HG03280 (cell line): Measurements from ENCODE around the gene LRRC45.

ENCODE experiments used
- ATAC-seq: cut with Tn5 transposase; IDR thresholded peaks from one replicate; pipeline ENCODE4 v1.9.1; 2021; ENCODE audit warnings: mild to moderate bottlenecking, moderate library complexity; ENCODE audit not compliant: unreplicated experiment

Gene LRRC45

GRCh38 chr17:81993729-81994592 lies 29.1 kb upstream of the LRRC45 start:
- no peak for ATAC-seq

- no peak for ATAC-seq
These were observed 28.3 kb upstream of the LRRC45 start for GRCh38 chr17:81994593-81995462.

DNA sequence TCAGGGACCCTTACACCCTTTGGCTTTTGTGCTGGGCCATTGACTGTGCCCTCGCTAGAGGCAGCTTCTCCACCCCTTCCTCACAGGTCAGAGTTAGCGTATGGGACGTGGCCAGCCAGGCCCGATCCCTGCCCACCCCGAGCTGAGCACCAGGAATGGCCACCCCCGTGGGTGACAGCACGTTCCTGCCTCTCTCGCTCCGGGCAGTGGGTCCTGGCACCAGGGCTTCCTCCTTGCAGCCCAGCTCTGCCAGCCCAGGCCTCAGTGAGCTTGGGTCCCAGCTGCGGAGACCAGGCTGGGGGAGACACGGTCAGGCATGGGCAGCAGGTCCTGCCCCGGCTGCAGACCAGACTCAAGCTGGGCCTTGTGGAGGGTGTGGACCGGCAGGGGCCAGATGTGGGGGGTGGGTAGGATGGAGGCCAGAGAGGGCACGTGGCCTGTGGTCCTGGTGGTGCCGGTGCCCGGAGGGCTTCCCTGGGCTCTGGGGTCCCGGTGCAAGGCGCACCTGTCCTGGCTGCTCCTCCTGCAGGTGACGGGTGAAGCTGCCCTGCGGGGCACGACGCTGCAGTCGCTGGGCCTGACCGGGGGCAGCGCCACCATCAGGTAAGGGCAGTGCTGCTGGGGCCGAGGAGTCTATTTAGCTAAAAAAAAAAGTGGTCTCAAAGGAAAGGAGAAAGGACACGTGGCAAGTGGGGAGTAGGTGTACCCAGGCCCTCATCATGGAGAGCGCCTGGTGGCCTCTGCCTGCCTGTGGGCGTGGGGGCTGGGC lies 27.5 kb upstream of the LRRC45 start:
- no peak for ATAC-seq

- ATAC-seq: no peak
These were observed 26.8 kb upstream of the LRRC45 start for GRCh38 chr17:81996232-81996756.

GRCh38 chr17:81996757-81997441 lies 26.2 kb upstream of the LRRC45 start:
- ATAC-seq: no peak

DNA sequence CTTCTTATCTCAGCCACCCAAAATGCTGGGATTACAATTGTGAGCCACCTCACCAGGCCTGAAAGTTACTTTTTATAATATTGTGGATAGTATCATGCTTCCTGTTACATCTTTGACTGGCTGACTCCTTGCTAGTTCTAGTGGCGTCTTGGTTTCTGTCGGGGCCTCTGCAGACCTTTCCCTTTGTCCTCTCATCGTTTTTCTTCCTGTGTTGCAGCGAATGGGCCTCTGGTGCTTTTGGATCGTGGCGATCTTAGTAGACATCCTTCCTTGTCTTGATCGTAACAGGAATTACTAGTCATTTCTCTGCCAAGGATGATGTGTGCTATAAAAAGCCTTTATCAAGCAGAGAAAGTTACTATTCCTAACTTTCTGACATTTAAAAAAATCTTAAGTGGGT lies 24.9 kb upstream of the LRRC45 start:
- ATAC-seq: no peak

DNA sequence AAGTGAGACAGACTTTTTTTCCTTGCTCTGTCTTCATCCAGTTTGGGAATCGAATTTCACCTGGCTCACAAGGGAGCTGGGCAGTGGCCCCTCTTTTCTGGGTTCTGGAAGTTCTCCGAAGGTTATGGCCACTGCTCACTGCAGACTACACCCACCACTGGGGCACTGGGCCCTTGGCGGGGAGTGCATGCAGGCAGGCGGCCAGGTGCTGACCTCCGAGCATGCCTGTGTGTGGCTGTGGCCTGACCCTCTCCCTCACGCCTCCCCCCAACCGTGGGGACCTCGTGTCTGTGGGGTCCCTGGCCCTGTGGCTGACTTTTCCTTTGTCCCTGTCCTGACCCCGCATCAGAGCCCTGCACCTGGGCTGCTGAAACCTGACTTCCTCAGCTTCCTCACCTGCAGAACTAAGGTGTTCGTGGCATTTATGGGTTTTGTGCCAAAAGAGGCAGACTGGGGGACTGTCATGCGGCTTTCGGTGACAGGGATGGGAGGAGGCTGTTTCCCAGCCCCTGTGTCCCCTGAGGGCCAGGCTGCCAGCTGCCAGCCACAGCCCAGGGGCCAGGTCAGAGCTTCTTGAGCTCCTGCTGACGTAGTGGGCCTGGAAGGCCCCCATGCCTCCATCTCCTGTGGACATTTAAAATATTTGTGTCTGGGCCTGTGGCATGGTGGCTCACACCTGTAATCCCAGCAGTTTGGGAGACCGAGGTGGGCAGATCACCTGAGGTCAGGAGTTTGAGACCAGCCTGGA lies 24.2 kb upstream of the LRRC45 start:
- ATAC-seq: no peak

DNA sequence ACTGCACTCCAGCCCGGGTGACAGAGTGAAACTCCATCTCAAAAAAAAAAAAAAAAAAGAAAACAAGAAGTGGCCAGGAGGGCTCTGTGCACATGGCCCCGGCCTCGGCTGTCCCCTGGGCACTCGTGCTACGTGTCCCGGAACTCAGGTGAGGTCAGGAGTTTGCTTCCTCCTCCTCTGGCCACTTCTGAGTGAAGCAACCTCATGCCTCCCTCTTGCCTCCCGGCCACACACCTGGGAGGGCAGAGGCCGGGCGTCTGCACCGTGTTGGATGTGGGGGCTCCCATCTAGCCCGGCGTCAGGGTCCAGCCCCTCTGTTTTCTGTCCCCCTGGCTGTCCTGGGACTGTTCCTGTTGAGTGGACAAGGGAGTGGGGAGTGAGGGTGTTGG lies 23.5 kb upstream of the LRRC45 start:
- no peak for ATAC-seq

- no peak for ATAC-seq
These were observed 22.9 kb upstream of the LRRC45 start for GRCh38 chr17:81999976-82000802.

GRCh38 chr17:82000803-82001570 lies 22.1 kb upstream of the LRRC45 start:
- ATAC-seq: no peak

DNA sequence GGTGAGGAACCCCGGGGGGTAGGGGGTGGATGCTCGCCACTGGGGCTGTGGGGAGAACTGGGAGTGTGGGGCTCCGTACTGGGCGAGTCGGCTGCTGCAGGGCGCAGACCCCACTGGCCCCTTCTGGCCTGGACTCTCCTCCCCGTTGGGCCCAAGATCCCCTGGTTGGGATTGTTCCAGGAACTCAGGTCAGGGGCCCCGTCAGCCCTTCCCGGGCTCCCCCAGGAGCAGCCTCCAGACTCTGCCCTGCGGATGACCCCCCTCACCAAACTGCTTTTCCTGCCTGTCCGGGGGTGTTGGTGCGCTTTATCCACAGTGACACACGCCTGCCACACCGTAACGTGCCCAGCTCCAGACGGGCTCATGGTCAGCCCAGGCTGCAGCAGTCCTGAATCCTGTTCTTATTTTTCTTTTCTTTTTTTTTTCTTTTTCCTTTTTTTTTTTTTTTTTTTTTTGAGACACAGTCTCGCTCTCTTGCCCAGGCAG lies 21.5 kb upstream of the LRRC45 start:
- ATAC-seq: no peak

DNA sequence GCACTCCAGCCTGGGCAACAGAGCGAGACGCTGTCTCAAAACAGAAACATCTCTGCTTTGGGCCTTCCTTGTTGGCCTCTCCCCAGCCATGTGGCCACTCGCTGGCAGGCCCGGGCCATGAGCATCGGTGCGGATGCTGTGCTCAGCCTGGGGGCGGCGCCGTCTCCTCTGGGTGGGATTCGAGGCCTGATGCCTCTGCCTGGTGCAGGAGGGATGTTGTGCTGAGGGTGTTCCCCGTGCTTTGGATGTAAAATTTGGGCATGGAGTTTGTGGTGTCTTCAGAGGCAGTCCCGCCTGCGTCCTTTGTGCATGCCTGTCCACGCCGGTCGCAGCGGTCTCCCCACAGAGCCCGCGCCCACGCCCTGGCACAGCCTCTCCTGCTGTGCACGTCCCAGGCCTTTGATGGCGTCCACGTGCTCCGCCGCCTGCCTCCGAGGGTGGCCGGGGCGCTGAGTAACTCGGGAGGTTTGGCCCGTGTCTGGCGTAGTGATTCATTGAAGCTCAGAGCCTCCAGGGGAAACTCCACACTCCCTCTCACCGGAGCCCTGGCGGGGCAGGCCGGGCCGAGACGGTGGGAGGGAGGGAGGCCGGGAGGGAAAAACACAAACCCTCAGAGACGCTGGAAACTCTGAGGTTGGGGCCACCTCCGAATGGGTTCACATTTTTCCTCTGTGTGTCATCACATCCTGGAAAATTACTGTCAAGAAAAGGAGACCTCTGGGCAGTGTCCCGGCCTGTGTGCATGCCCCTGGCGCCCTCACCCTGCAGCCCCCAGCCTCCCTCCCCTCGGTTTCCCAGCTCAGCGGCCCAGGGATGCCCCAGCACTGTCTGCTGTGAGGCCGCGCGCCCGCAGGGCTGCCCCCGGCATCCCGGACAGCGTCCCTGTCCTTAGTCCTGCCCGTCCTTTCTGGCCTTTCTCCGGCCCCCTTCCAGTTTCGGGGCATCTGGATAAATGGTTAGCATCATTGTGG lies 19.4 kb upstream of the LRRC45 start:
- ATAC-seq: no peak

DNA sequence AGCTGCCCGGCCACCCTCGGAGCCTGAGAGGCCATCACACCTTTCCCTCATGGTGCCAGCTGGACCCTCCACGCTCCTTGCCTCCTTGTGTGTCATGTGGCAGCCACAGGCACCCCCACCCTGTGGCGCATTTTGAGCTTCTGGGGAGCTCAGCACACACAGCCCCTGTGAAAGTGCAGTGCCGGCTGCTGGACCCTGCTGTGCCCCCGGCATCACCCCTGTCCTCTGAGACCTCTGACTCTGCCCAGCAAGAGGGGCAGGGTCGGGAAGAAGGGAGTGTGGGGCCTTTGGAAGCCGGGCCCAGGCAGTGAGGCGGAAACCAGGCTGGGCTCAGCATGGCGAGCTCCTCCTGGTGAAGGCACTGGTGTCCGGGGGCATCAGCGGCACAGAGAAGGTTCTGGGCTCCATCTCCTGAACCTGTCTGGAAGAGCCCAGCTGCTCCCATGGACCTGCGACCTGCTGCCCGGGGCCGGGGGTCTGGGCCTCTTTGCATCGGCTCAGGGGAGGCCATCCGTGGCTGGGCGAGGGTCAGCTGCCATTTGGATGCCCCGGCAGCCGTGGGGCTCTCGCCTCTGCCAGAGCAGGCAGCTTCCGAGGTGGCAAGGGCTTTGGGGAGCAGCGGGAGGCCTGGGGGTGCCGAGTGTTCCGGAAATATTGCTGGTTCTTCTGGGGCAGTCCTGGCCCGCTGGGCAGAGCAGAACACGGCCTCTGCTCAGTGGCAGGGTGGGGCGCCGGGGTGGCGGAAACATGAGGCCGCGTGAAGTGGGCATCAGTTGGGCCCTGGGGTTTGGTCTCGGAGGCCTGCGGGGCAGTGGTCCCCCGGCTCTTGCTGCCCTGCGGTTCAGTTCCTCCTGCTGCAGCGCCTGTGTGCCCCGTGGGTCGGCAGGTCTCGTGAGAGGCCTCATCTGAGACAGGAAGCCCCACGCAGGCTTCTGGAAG lies 18.3 kb upstream of the LRRC45 start:
- ATAC-seq: no peak

- ATAC-seq: no peak
These were observed 17.3 kb upstream of the LRRC45 start for GRCh38 chr17:82005701-82006348.
